Left lung (tissue), 10 donors: Measurements from ENCODE around the gene PTPRS. TPM values are rescaled to one million over a fixed set of nuclear protein-coding genes. Genes with fewer than 3 reads are reported as not detected.

Experiments
- ATAC-seq: fragments of 200-7000 bp; cut with Tn5 transposase; one replicate; pipeline ENCODE4 v1.9.1; 2020; ENCODE audit warnings: moderate library complexity
- DNase-seq, 4 donors: peaks; one replicate each; pipeline ENCODE4 v3.0.0-alpha.2; 2013 to 2020
- H3K27ac ChIP-seq, 2 donors: fragments of 200-600 bp; sonication (generic) in 1 of 2; one replicate each; pipeline versions ENCODE4 v1.5.0 to v1.8.0; 2020 to 2021
- H3K27me3 ChIP-seq, 2 donors: fragments of 200-600 bp; sonication (generic) in 1 of 2; one replicate each; pipeline versions ENCODE4 v1.5.0 to v1.8.0; 2020 to 2021
- H3K36me3 ChIP-seq, 2 donors: fragments of 200-600 bp; sonication (generic) in 1 of 2; one replicate each; pipeline versions ENCODE4 v1.5.0 to v1.8.0; 2020 to 2021
- H3K4me1 ChIP-seq, 2 donors: fragments of 200-600 bp; one replicate each; pipeline ENCODE4 v1.8.0; 2021
- H3K4me3 ChIP-seq, 2 donors: fragments of 200-600 bp; sonication (generic) in 1 of 2; one replicate each; pipeline versions ENCODE4 v1.5.0 to v1.8.0; 2020 to 2021; ENCODE audit warnings: mild to moderate bottlenecking in 1 of 2
- H3K9me3 ChIP-seq, 2 donors: fragments of 200-600 bp; sonication (generic) in 1 of 2; one replicate each; pipeline versions ENCODE4 v1.5.0 to v1.8.0; 2020 to 2021
- CTCF ChIP-seq, 2 donors: fragments of 200-600 bp; sonication (generic) in 1 of 2; IDR thresholded peaks; one replicate each; pipeline versions ENCODE4 v1.5.0 to v1.8.0; 2021; ENCODE audit warnings: antibody characterized with exemption in 2 of 2
- intact Hi-C, 2 donors: fragments of 100-400 bp; cut with DNase I; formaldehyde crosslinking; loops; one replicate each; pipeline versions ENCODE4 v1.11.2 to v1.14.2; 2022
- polyA plus RNA-seq, 6 donors: library from polyadenylated mRNA; unstranded; fragments of 120-200 nt; gene quantifications; one replicate each; pipeline ENCODE4 v1.2.1, GENCODE V29; 2013; ENCODE audit not compliant: insufficient read length in 6 of 6
- total RNA-seq, 2 donors: library from RNA; stranded (reverse); fragmentation: NEBNext Ultra II Directional; extraction: Animal tissue kit (Norgen Biotek cat#: 25700); gene quantifications; one replicate each; pipeline ENCODE4 v1.2.1, GENCODE V29; 2021
- donor health status: DM: no; HTN: yes; CAD: no.
- donor health status: DM: no; HTN: no; CAD: no.

The PTPRS gene
- total and polyA plus RNA-seq, 8 donors: 61.7 to 97.9 (median 75.3) TPM

- peaks cover 0 to 80% of the 10 kb centered on the region in 2 donors for H3K27me3 ChIP-seq
- TF ChIP-seq CTCF (IDR thresholded peaks at IDR 0.05): no peak
- no peak overlapping the region for H3K27ac ChIP-seq
- no peaks in the 10 kb centered on the region for H3K36me3 ChIP-seq
- no peak overlapping the region for H3K4me3 ChIP-seq
- DNase-seq: no peak
- ATAC-seq: no peak
- no peaks in the 10 kb centered on the region for H3K4me1 ChIP-seq
- intact Hi-C loops: no loop called here
- no peaks in the 10 kb centered on the region for H3K9me3 ChIP-seq
Measured at GRCh38 chr19:5360003-5360780, 19.6 kb upstream of the PTPRS start.

- no peak for TF ChIP-seq CTCF (IDR thresholded peaks at IDR 0.05)
- intact Hi-C loops: no loop called here
- ATAC-seq (no peak), DNase-seq (no peak)
- Histone ChIP-seq H3K36me3 (no peaks in the 10 kb centered on the region), H3K27me3 (peaks cover 0 to 83% of the 10 kb centered on the region in 2 donors), H3K27ac (no peak overlapping the region), H3K9me3 (no peaks in the 10 kb centered on the region), H3K4me3 (no peak overlapping the region), H3K4me1 (no peaks in the 10 kb centered on the region)
Measured at GRCh38 chr19:5358173-5358800, 17.7 kb upstream of the PTPRS start.

GRCh38 chr19:5357584-5357983 lies 17.0 kb upstream of the PTPRS start:
- Histone ChIP-seq H3K36me3 (no peaks in the 10 kb centered on the region), H3K4me1 (no peaks in the 10 kb centered on the region), H3K9me3 (no peaks in the 10 kb centered on the region), H3K4me3 (no peak overlapping the region), H3K27ac (no peak overlapping the region), H3K27me3 (peaks cover 0 to 83% of the 10 kb centered on the region in 2 donors)
- intact Hi-C loops: no loop called here
- DNase-seq (no peak), ATAC-seq (no peak)
- TF ChIP-seq CTCF (IDR thresholded peaks at IDR 0.05): no peak

- DNase-seq: no peak
- intact Hi-C loops: no loop called here
- H3K36me3 ChIP-seq: no peaks in the 10 kb centered on the region
- no peak for TF ChIP-seq CTCF (IDR thresholded peaks at IDR 0.05)
- H3K9me3 ChIP-seq: no peaks in the 10 kb centered on the region
- no peak overlapping the region for H3K27ac ChIP-seq
- H3K4me3 ChIP-seq: no peak overlapping the region
- ATAC-seq: no peak
- peaks cover 0 to 86% of the 10 kb centered on the region in 2 donors for H3K27me3 ChIP-seq
- no peaks in the 10 kb centered on the region for H3K4me1 ChIP-seq
Measured at GRCh38 chr19:5356918-5357317, 16.3 kb upstream of the PTPRS start.

GRCh38 chr19:5356428-5356827 lies 15.8 kb upstream of the PTPRS start:
- no peaks in the 10 kb centered on the region for H3K9me3 ChIP-seq
- H3K4me3 ChIP-seq: no peak overlapping the region
- peaks cover 0 to 86% of the 10 kb centered on the region in 2 donors for H3K27me3 ChIP-seq
- DNase-seq: no peak
- no peaks in the 10 kb centered on the region for H3K36me3 ChIP-seq
- intact Hi-C loops: no loop called here
- no peak for TF ChIP-seq CTCF (IDR thresholded peaks at IDR 0.05)
- H3K4me1 ChIP-seq: no peaks in the 10 kb centered on the region
- H3K27ac ChIP-seq: no peak overlapping the region
- ATAC-seq: no peak
